MM.1S (cell line): ENCODE data around the gene LAGE3.
"Not testable (repeated sequence)": the region's sequence is repeated elsewhere in the genome, so short reads cannot be mapped to it uniquely, and the experiment has no call there.

Source experiments
- EZH2 ChIP-seq: fragments of 300-600 bp; sonication (generic); optimal IDR thresholded peaks from 2 replicates; pipeline ENCODE3; 2017; ENCODE audit warnings: low read depth, mild to moderate bottlenecking, antibody characterized with exemption, low read length, mixed read lengths
- TF ChIP-seq, protein P1 (sequence below): fragments of 300-600 bp; sonication (generic); IDR thresholded peaks from 2 replicates; pipeline ENCODE4 v1.5.1; 2016; ENCODE audit warnings: antibody characterized with exemption, low read length, mixed read lengths

DNA sequence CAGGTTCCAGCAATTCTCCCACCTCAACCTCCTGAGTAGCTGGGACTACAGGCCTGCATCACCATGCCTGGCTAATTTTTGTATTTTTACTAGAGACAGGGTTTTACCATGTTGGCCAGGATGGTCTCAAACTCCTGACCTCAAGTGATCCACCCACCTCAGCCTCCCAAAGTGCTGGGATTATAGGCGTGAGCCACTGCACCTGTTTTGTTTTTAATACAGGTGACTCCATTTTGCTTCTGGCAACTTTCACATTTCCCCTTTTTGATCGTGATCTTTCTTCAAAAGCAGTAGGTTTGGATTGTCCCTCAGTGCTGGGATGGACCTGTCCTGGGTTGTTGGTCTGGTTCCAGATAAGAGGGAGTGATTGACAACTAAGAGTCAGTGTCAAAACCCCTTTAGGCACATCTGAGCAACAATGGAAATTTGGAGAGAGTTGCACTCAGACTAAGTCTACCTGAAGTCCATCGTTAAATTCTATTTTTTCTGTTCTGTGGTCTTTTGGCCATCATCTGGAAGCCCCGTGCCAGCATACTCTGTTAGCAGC, 17.6 kb upstream of the LAGE3 start:
- TF ChIP-seq, protein P1, sequence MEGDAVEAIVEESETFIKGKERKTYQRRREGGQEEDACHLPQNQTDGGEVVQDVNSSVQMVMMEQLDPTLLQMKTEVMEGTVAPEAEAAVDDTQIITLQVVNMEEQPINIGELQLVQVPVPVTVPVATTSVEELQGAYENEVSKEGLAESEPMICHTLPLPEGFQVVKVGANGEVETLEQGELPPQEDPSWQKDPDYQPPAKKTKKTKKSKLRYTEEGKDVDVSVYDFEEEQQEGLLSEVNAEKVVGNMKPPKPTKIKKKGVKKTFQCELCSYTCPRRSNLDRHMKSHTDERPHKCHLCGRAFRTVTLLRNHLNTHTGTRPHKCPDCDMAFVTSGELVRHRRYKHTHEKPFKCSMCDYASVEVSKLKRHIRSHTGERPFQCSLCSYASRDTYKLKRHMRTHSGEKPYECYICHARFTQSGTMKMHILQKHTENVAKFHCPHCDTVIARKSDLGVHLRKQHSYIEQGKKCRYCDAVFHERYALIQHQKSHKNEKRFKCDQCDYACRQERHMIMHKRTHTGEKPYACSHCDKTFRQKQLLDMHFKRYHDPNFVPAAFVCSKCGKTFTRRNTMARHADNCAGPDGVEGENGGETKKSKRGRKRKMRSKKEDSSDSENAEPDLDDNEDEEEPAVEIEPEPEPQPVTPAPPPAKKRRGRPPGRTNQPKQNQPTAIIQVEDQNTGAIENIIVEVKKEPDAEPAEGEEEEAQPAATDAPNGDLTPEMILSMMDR = not testable (repeated sequence)
- not testable (repeated sequence) for TF ChIP-seq EZH2
